CD4-positive, alpha-beta T cell treated with Interleukin-17A for 4 hours (primary cell): Measurements from ENCODE around the gene ASCL3.
"Not testable (repeated sequence)": the region's sequence is repeated elsewhere in the genome, so short reads cannot be mapped to it uniquely, and the experiment has no call there.

Source experiments
- DNase-seq: peaks from one replicate; pipeline ENCODE4 v3.0.0-alpha.2; 2020; ENCODE audit warnings: mixed read lengths

Gene ASCL3

DNA sequence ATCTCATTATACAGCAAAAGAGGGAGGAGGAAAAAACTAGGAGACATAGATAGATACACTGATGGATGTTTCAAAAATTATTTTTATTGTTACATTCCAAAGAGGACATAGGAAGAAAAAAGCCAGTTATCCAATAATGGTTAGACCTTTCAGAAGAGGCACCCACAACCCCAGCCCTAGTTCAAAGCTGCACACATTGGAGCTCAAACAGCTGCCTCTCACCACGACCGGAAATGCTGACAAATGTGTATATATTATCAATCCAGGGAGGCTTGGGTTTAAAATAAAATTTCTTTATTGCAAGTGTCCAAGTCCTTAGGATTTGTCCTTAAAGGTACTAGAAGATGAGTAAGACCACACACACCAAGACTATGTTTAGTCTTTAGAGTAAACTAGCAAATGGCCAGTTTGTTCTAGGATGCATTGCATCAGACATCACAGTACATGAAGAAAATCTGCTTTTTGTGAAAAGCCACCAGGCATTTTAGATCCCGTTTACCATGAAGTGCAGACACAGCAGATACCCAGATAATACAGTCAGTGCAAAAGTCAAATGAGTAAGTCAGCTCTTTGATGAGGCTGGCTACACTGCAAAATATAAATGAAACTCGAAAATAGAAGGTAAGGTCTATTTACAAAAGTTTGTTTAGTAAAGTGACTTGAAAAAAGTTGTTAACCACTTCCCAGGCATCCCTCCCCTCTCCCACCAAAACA lies 4.6 kb upstream of the ASCL3 start:
- no peak for DNase-seq

DNA sequence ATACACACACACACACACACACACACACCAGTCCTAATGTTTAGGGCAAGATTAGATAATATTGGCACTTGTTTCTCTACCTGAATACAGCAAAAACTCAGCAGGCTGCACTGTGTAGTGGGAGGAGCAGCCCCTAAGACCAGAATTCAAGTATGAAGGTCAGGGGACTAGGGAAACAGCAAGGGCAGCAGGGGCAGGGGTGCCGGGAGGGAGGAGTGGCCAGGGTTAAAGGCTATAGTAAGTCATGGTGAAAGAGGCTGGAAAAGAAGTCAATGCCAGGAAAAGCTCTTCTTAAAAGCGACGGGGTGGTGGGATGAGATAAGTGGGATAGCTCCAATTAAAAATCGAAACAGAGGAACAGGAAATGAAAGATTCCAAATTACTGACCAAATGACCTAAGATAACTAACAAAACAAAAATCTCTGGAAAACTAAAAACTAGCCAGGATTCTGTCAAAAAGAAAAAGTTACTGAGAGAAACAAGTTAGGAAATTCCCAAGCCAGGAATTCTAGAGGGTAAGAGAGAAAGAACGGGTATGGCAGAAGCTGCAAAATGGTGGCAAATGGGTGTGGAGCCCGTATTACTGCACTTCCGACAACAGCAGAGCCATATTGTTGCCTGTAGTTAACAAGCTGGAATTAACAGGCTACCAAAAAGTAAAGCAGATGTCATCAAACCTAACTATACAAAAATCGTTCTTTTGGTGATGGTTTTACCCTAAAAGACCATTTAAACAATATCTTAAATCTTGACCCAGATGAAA lies 1.3 kb downstream of the ASCL3 start:
- DNase-seq: no peak

DNA sequence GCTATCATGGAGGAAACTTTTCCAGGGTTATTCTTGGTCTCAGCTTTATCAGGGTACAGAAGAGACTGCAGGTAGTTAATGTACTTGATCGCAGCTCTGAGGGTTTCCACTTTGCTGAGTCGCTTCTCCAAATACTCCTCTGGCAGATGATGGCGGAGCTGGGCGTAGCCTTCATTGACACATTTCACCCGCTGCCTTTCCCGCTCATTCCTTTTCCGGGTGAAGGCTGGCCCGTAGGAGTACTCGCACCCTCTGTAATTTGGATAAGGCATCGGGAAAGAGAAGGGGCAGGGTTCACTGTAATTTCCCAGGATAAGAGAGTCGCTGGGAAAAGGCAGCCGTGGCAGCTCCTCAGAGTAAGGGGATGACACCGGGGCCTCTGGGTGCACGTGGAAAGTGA lies 5.2 kb downstream of the ASCL3 start:
- DNase-seq: no peak

DNA sequence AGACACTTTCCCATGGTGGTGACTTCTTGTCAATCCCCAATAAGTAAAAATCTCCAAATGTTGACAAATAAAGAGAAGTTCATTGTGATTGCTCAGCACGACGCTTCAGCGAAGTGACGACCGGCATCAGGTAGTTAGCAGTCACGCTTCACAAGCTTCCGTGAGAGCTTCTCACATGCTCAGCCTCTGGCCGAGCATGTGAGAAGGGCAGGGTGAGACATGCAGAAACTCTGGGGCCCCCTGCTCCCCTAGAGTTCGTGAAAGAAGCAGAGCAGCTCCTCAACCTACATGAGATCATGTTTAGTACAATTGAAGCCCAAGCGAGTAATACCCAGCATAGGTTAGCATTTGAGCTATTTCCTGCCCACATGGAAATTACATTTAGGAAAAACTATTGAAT lies 5.7 kb downstream of the ASCL3 start:
- no peak for DNase-seq

DNA sequence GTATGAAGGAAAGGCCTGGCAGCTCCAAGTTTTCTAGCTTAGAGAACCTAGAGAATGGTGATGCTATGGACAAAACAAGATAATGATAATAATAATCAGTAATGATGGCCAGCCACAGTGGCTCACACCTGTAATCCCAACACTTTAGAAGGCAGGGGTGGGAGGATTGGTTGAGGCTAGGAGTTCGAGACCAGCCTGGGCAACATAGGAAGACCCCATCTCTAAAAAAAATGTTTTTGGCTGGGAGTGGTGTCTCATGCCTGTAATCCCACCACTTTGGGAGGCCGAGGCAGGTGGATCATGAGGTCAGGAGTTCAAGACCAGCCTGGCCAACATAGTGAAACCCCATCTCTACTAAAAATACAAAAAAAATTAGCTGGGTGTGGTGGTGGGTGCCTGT lies 7.0 kb downstream of the ASCL3 start:
- not testable (repeated sequence) for DNase-seq

DNA sequence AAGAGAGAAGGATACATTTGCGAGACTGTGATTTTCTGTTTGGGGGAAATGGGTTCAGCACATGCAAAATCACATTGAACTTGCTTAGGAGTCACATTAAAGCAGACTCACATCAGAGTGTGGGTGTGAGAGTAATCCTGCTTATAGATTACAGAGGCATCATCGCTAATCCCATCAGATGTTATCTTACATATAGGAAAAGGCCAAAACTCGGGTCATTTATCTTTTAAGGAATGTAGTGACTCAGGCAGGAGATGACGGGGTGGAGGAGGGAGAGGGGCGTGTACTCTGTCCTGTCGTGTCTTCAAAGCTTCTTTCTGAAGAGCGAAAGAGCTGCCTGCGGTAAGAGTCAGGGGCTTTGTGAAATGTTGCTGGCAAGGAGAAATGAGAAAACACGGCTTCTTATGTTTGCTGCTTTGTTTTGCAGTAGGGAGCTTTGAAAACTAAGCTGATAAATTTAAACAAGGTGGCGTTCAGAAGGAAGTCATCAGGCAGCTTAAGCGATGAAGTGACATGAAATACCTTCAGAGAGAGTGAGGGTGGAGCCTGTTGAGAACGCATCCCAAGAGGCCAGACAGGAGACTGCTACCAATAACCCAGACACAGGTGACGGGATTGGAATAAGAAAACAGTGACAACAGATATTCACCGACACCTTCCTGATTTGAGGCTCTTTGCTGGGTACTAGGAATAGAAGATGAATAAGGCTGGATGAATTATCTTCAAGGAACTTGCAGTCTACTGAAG lies 7.9 kb downstream of the ASCL3 start:
- DNase-seq: peak; percentile 11

DNA sequence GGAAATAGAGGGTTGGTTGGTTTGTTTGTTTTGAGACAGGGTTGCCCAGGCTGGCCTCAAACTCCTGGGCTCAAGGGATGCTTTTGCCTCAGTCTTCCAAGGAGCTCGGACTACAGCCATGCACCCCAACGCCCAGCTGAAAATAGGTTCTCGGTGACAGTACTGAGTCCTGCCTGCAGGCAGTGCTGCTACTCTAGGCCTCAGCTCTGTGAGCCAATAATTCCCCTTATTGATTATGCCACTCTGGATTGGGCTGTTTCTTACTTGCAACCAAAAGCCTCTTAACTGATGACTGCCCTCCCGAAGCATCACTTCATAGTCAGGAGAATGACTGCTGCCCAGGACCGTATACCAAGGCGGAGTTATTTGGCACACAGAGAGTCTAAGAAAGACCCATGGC lies 8.9 kb downstream of the ASCL3 start:
- DNase-seq: no peak

DNA sequence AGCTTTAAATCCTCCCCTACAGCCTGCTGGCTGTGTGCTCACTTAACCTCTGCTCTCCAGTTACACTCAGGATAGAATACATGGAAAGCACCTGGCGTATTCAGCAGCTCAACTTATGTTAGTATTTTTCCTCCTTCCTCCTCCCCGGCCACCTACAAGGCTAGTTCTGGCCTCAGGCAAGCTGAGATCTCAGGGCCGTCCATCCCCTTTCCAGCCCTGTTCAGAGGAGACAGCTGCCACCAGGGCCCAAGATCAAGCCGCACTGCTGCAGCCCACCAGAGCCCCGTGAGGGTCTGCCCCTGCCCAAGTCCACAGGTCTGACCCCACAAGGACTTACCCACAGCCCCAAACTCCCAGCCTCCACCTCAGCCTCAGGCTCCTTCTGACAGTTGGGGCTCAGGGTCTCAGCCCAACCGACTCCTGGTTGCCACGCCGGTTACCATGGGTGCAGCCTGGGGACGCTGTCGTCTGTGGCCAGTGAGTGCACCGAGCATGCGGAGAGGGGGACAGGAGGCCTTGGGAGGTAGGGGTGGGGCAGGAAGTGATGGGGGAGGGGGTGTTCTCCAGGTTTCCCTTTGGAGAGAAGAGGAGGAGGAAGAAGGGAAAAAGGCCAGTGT lies 10.1 kb downstream of the ASCL3 start, which contains the start of gene C11orf16:
Gene C11orf16, minus strand, starts transcription at position 384 of the 617 bp plus-strand sequence. CDS start 639 bp downstream, outside the sequence.
- DNase-seq: no peak

DNA sequence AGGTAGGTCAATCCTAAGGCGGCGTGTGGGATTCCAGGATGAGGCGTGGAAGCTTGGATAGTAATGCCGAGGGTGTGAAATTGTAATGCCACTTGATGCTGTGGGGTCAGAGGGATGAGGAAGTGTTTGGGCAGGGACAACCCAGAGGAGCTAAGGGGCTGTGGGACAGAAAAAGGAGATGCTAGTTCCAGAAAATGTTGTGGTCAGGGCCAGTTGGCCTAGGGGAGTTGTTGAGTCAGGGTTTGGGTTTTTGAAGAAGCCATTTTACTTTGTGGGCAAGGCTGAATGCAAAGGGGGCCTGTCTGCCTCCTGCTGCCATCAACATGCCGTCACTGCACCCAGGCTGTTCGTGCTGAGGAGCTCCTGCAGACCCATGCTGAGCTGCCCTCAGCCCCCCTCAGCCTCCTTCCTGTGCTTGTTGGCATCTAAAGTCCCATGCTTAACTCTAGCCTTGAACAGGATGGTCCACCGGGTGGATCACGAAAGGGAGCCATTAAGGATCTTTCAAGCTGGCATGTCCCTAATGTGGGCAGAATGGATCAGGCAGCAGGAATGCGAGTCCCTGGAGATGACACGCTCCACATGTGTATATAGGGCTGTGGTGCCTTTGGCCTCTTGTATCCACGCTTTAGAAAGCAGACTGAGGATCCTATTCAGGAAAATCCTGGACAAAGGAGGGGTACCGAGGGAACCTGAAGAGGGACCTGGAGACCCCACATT lies 12.2 kb downstream of the ASCL3 start:
- DNase-seq: no peak

DNA sequence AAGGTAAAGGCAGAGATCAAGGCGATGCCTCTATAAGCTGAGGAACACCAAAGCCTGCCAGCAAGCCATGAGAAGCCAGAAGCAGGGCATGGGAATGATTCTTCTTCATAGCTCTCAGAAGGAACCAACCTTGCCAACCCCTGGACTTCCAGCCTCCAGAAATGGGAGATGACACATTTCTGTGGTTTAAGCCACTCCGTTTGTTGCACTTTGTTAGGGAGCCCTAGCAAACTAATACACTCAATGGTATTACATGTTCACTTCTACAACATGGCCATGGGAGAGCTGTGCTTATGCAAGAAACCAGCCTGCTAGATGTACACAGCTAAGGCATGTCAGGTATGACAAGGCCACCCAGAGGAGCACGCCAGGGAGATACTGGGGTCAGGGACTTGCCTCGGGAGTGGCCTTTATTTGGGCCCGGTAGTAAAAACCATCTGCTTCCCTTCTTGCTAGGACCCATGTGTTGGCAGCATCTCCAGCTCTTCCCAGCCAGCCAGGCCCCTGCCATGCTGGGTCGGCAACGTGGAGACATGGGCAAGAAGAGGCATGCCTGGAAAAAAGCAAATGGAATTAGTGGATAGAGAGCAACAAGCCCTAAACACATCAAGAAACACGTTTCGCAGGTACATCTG lies 13.7 kb downstream of the ASCL3 start:
- no peak for DNase-seq

DNA sequence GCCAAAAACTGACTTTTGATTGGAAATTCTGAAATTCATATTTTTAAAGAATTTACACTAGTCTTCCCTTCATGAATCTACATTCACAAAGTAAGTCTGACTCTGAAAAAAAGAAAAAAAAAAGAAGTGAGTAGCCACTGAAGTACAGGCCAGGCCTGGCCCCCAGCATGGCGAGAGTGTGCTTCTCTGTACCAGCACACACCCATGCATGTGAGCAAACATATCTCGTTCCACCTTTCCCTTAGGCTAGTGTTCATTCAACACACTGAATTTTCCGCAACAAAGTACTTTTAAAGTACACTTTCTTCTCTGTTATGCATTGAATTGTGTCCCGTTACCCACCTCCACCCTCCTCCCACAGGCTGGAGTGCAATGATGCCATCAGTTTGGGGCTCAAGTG lies 14.6 kb downstream of the ASCL3 start:
- DNase-seq: no peak

DNA sequence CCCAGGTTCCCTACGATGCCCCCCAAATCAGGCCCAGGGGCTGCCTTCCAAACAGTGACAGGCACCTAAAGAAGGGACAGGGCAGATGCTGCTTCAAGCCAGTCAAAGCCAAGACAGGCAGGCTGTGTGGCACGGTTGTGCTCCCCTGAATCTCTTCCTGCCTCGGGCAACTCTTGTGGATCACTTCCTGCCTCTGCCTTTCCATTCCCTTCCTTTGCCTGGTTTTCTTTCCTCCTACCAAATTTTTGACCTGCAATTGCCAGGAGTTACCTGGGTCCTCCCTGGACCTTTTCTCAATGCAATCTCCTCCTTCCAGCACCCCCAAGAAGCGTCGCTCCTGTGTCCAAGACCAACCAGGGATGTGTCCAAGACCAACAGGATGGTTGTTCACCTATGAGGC lies 15.6 kb downstream of the ASCL3 start:
- DNase-seq: no peak

DNA sequence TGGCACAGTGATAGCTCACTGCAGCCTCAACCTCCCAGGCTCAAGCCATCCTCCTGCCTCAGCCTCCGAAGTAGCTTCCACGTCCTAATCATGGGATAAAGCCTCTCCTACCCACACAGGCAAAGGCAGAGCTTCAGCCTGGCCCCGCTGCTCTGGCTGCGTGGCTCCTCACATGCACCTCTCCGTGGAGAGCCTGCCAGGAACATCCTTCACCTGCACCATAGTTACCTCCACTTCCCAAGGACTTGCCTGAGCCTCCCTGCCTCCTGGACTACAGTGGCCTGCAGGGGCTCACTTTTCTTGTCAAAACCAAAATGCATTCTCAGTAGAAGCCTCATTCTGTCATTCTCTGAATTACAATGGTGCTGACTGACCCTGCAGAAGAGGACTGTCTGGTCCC lies 16.6 kb downstream of the ASCL3 start:
- DNase-seq: no peak

DNA sequence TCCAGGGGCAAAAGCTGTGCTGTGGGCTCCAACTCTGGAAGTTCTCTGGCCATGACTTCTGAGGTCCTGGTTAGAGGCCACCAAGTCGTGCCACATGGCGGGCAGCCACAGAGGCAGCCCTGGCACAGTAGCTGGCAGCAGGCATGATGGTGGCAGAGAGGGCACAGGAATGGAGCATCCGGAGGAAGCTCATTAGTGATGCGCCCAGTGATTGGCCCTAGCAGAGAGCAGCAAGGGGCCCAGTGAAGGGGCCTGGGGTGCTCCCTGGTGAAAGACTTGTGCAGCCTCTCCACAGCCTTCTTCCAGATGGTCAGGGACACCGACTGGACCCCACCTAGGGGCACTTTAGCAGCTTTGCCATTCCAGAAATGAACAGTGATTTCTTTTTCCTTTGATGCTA lies 17.1 kb downstream of the ASCL3 start:
- DNase-seq: no peak

DNA sequence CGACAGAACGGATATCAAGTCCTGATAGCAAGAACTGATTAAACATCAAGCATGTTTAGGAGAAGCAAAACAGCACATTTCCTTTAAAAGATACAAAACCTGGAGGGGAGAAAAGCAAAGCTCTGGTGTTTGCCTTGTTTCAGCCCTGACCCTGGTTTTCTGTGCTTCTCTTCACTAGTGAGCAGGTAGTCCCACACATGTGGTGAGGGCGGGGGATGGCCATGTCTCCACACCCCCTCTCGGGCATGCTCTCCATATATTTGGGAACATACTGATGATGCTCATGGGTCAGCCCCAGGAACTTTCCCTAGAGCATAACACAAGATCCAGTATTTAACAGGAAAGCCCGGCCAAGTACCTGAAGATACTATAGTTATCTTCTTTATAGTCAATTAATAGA lies 20.1 kb downstream of the ASCL3 start:
- no peak for DNase-seq

DNA sequence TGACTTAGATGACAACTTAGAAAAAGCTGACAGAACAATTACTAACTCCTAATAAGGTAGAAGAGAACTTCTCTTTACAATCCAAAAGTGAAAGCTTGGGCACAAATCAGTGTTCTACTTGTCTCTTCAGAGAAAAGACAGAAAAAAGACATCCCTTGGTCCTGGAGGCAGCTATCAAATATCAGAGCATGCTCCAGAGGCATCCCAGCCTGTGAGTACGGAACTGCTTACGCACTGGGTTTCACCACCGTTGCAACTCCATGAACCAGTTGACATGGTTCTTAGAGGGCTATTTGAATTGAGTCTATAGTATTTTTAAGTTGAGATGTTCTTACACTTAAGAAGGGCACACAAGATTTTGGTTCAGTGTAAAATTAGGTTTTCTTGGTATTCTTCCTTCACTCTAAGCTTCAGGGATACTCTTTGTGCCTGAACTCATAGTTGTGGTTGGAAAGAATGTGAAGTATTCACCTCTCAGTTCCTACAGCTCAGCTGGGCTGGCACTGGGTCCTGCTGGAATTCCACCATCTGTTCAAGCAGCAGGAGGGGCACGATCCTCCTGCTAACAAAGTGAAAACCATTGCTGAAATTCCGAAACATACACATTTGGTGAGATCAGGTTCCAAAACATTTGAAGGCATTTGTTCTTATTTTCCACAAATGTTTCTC lies 25.5 kb downstream of the ASCL3 start:
- no peak for DNase-seq

DNA sequence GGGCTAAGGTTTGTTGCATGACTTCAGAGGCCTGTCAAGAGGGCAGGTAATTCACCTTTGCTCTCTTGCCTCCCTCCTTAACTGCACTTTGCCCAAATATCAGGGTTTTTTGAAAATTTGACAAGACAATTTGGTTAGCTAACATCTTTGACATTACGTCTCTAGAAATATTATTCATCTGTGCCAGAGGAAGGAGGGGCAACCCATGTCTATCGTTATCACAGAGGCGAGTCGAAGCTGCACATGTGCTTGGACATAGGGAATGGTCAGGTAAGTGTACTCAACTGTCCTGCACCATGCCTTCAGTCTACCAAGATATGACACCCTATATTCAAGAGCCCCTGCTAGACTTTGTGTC lies 28.2 kb downstream of the ASCL3 start:
- DNase-seq: no peak

DNA sequence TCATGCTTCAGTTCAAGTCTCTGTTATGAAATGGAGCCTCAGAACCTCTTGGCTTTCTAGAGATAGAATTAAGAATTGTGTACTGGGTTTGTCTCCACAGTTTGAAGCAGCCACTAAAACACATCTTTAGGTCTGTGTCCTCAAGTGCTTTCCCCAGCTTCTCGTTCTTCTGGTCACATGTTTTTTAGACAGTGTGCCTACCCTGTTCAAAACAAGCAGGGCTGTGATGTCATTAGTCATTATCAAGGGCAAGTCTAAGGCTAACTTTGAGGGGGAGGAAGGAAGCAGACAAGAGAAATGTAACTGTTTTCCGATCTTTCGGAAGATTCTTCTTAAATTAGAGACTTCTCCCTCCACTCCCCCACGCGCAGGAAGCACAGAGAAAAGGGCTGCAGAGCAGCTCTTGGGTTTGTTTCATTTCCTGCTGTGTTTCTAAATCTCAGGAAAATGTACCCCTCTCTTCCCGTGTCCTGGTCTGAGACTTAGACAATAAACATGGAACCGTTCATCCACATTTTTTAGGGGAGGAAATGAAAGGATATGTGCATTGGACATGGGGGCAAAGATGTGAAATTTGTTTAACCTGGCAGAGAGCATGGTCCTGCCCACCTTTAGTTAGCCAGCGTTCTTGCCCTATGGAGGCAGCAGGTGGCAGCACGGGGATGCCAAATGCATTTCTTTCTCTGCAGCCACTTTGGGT lies 28.7 kb downstream of the ASCL3 start:
- peak; percentile 64 for DNase-seq

DNA sequence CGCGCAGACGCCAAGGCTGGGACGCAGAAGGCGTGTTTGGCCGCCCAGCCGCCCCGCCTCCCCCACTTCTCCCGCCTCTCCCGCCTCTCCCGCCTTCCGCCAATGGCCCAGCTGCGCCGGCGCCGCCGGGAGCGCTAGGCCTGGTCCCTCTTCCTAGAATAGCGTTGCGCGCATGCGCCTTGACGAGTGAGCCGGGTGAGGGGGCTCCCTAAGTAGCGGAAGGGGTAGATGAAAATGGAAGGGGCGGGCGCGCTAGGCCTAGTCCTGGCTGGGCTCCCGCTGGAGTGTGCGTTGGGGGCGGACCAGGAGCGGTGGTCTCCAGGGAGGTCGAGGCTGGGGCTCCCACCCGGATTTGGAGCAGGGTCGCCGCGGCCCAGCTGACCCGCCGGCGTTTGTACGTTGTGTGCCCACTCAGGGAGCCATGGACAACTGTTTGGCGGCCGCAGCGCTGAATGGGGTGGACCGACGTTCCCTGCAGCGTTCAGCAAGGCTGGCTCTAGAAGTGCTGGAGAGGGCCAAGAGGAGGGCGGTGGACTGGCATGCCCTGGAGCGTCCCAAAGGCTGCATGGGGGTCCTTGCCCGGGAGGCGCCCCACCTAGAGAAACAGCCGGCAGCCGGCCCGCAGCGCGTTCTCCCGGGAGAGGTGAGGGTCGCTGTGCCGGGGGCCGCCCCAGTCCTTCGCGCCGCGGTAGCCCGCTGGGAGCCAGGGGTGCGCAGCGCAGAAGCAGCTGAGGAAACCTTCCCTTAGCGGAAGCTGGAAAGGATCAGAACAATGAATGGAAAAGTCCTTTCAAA lies 31.6 kb downstream of the ASCL3 start, which contains the start of gene AKIP1:
Gene AKIP1, plus strand, starts transcription at position 161 of the 795 bp plus-strand sequence. Its CDS starts 261 bp downstream, at position 422.
- DNase-seq: peak; percentile 87

DNA sequence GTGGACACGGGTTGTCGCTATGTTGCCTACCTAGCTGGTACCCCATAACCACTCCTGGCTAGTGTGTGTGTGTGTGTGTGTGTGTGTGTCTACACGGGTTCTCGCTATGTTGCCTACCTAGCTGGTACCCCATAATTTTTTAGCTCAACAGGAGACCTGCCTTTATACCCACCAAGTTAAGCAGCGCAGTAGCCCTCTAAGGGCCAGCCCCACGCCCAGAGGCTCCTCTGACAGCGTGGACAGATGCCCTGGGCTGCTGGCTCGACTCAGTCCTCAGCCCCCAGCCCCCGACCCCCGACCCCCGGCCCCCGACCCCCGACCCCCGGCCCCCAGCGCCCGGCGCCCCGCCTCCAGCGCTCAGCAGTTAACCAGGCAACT lies 32.2 kb downstream of the ASCL3 start:
- no peak for DNase-seq
